Naive thymus-derived CD4-positive, alpha-beta T cell (primary cell): ENCODE measurements around the gene FHAD1. TPM values are rescaled to one million over a fixed set of nuclear protein-coding genes. Genes with fewer than 3 reads are reported as not detected.
A peak's percentile ranks its signal among the peaks of the same experiment; 100 is the strongest.

Experiments
- ATAC-seq: fragments of 150-1000 bp; cut with Tn5 transposase; 2 replicates; pipeline ENCODE4 v1.10.0; 2021; ENCODE audit warnings: mild to moderate bottlenecking, moderate library complexity
- CTCF ChIA-PET: fragments of 350-600 bp; sonication (Branson Sonifier 250); formaldehyde crosslinking; loops from one replicate; lab custom pipeline; 2021; ENCODE audit warnings: antibody characterized with exemption; lab: Charles Lee
- POLR2A ChIA-PET: fragments of 350-600 bp; sonication (Branson Sonifier 250); formaldehyde crosslinking; loops from one replicate; lab custom pipeline; 2021; ENCODE audit warnings: antibody characterized with exemption, inconsistent platforms; lab: Charles Lee
- DNase-seq, 9 donors: peaks; one replicate each; pipeline versions ENCODE4 v3.0.0 to v3.0.0-alpha.2; 2020 to 2022; ENCODE audit warnings: mixed read lengths in 1 of 9
- H3K27ac ChIP-seq: one replicate; pipeline ENCODE4 v1.7.0; 2013; ENCODE audit warnings: mild to moderate bottlenecking, low read depth, low read length, moderate library complexity
- H3K27me3 ChIP-seq, 2 donors: one replicate each; pipeline ENCODE4 v1.7.0; 2013; ENCODE audit warnings: low read length in 2 of 2, mild to moderate bottlenecking in 2 of 2, moderate library complexity in 2 of 2; ENCODE audit not compliant: control insufficient read depth in 2 of 2, insufficient read depth in 2 of 2
- H3K36me3 ChIP-seq, 3 experiments: 1 replicate in 2 of 3; 2 replicates in 1 of 3; pipeline ENCODE4 v1.7.0; 2013; ENCODE audit warnings: low read length in 3 of 3, mild to moderate bottlenecking in 3 of 3, moderate library complexity in 1 of 3; ENCODE audit not compliant: insufficient read depth in 3 of 3, control insufficient read depth in 2 of 3
- H3K4me1 ChIP-seq, 2 donors: one replicate each; pipeline ENCODE4 v1.7.0; 2013; ENCODE audit warnings: low read length in 2 of 2, mild to moderate bottlenecking in 2 of 2, moderate library complexity in 1 of 2; ENCODE audit not compliant: control insufficient read depth in 2 of 2, insufficient read depth in 2 of 2
- H3K4me3 ChIP-seq: 2 replicates; pipeline ENCODE4 v1.7.0; 2013; ENCODE audit warnings: mild to moderate bottlenecking, low read length
- H3K9me3 ChIP-seq, 3 experiments: 1 replicate in 2 of 3; 2 replicates in 1 of 3; pipeline ENCODE4 v1.7.0; 2013; ENCODE audit warnings: low read length in 3 of 3; ENCODE audit not compliant: control insufficient read depth in 2 of 3
- H3K27ac Mint-ChIP-seq, 9 donors: one replicate each; pipeline ENCODE4 v1.8.0; 2020 to 2022; ENCODE audit warnings: mixed read lengths in 9 of 9, mild to moderate bottlenecking in 8 of 9, moderate library complexity in 5 of 9, inconsistent platforms in 2 of 9
- H3K27me3 Mint-ChIP-seq, 5 donors: one replicate each; pipeline ENCODE4 v1.8.0; 2021 to 2022; ENCODE audit warnings: mixed read lengths in 5 of 5, mild to moderate bottlenecking in 1 of 5
- H3K36me3 Mint-ChIP-seq, 5 donors: one replicate each; pipeline ENCODE4 v1.8.0; 2020 to 2022; ENCODE audit warnings: mixed read lengths in 5 of 5, mild to moderate bottlenecking in 3 of 5, inconsistent platforms in 1 of 5
- H3K4me1 Mint-ChIP-seq, 7 donors: one replicate each; pipeline ENCODE4 v1.8.0; 2020 to 2022; ENCODE audit warnings: mixed read lengths in 7 of 7, mild to moderate bottlenecking in 3 of 7, inconsistent platforms in 1 of 7
- H3K4me3 Mint-ChIP-seq, 10 donors: one replicate each; pipeline ENCODE4 v1.8.0; 2020 to 2022; ENCODE audit warnings: mild to moderate bottlenecking in 10 of 10, mixed read lengths in 10 of 10, moderate library complexity in 6 of 10, inconsistent platforms in 2 of 10
- H3K9me3 Mint-ChIP-seq, 11 donors: one replicate each; pipeline ENCODE4 v1.8.0; 2020 to 2022; ENCODE audit warnings: mixed read lengths in 11 of 11, mild to moderate bottlenecking in 4 of 11, inconsistent platforms in 1 of 11, moderate library complexity in 1 of 11
- intact Hi-C, 2 donors: fragments of 100-400 bp; cut with micrococcal nuclease; formaldehyde crosslinking; loops; one replicate each; pipeline ENCODE4 v1.15.1; 2023
- polyA plus RNA-seq, 2 donors: library from polyadenylated mRNA; unstranded; fragments of 300-500 nt; fragmentation: Illumina TruSeq; gene quantifications; one replicate each; pipeline ENCODE4 v1.2.3, GENCODE V29; 2021
- total RNA-seq, 6 experiments: library from RNA in 5 of 6; stranded (reverse) in 5 of 6; gene quantifications; 1 replicate in 5 of 6; 2 replicates in 1 of 6; pipeline ENCODE4 v1.2.3 and lab custom pipeline; 2021 to 2026

Gene FHAD1
- total and polyA plus RNA-seq, 7 experiments from 2014 or later: 0.19 to 1.1 TPM; not detected in 5

GRCh38 chr1:15417059-15417934 is 170.3 kb downstream of the FHAD1 start:
- intact Hi-C loops: loop anchor here in 1 of 2 donors (1.0 kb wide), 1 partner anchor 8 kb away; the partner anchor contains the start of gene EFHD2
- CTCF ChIA-PET: no interaction called here
- Mint-ChIP-seq H3K27ac (peak overlapping the region; percentile 52 to 88 (median 71)), H3K27me3 (no peaks in the 10 kb centered on the region), H3K4me1 (peaks cover 22 to 71% (median 51%) of the 10 kb centered on the region in 7 donors), H3K4me3 (peak overlapping the region in 9 of 10 donors; percentile 27 to 74 (median 63)), H3K9me3 (peaks cover 0 to 2% (median 0%) of the 10 kb centered on the region in 11 donors), H3K36me3 (peaks cover 0 to 32% (median 9%) of the 10 kb centered on the region in 5 donors)
- peak overlapping the region; percentile 32 for H3K27ac ChIP-seq
- no peaks in the 10 kb centered on the region for H3K9me3 ChIP-seq
- POLR2A ChIA-PET: no interaction called here
- ATAC-seq (peak; percentile 77), DNase-seq (peak in 6 of 9 donors; percentile 7 to 68 (median 21))
- peaks cover 0 to 9% (median 0%) of the 10 kb centered on the region in 3 experiments for H3K36me3 ChIP-seq
- peaks cover 20 to 57% of the 10 kb centered on the region in 2 donors for H3K4me1 ChIP-seq
- H3K27me3 ChIP-seq: no peaks in the 10 kb centered on the region
- H3K4me3 ChIP-seq: peak overlapping the region; percentile 26

- H3K36me3 Mint-ChIP-seq: peaks cover 0 to 28% (median 9%) of the 10 kb centered on the region in 5 donors
- Histone ChIP-seq H3K27ac (no peak overlapping the region), H3K36me3 (peaks cover 0 to 5% (median 0%) of the 10 kb centered on the region in 3 experiments), H3K27me3 (no peaks in the 10 kb centered on the region), H3K4me3 (no peak overlapping the region), H3K4me1 (peaks cover 20 to 40% of the 10 kb centered on the region in 2 donors), H3K9me3 (no peaks in the 10 kb centered on the region)
- intact Hi-C loops: no loop called here
- DNase-seq: no peak
- CTCF ChIA-PET: no interaction called here
- no peaks in the 10 kb centered on the region for H3K27me3 Mint-ChIP-seq
- no peak overlapping the region for H3K4me3 Mint-ChIP-seq
- peaks cover 22 to 60% (median 43%) of the 10 kb centered on the region in 7 donors for H3K4me1 Mint-ChIP-seq
- POLR2A ChIA-PET: no interaction called here
- peaks cover 0 to 2% (median 0%) of the 10 kb centered on the region in 11 donors for H3K9me3 Mint-ChIP-seq
- H3K27ac Mint-ChIP-seq: peak overlapping the region in 3 of 9 donors; percentile 9 to 51 (median 32)
- no peak for ATAC-seq
Observed at GRCh38 chr1:15418806-15419515, 171.9 kb downstream of the FHAD1 start.

GRCh38 chr1:15420853-15421465 is 173.9 kb downstream of the FHAD1 start:
- Histone ChIP-seq H3K4me1 (peaks cover 17 to 21% of the 10 kb centered on the region in 2 donors), H3K36me3 (peaks cover 0 to 18% (median under 1%) of the 10 kb centered on the region in 3 experiments), H3K9me3 (no peaks in the 10 kb centered on the region), H3K27ac (no peak overlapping the region), H3K27me3 (no peaks in the 10 kb centered on the region), H3K4me3 (no peak overlapping the region)
- H3K27ac Mint-ChIP-seq: peak overlapping the region in 1 of 9 donors; percentile 67
- DNase-seq (no peak), ATAC-seq (no peak)
- no peaks in the 10 kb centered on the region for H3K27me3 Mint-ChIP-seq
- H3K36me3 Mint-ChIP-seq: peaks cover 0 to 19% (median 9%) of the 10 kb centered on the region in 5 donors
- peaks cover 19 to 46% (median 30%) of the 10 kb centered on the region in 7 donors for H3K4me1 Mint-ChIP-seq
- CTCF ChIA-PET: no interaction called here
- POLR2A ChIA-PET: no interaction called here
- H3K4me3 Mint-ChIP-seq: no peak overlapping the region
- intact Hi-C loops: no loop called here
- peaks cover 0 to 2% (median 0%) of the 10 kb centered on the region in 11 donors for H3K9me3 Mint-ChIP-seq

- H3K9me3 Mint-ChIP-seq: peaks cover 0 to 2% (median 0%) of the 10 kb centered on the region in 11 donors
- H3K4me3 Mint-ChIP-seq: no peak overlapping the region
Observed at GRCh38 chr1:15422871-15423270, 175.8 kb downstream of the FHAD1 start.

GRCh38 chr1:15423355-15424077 is 176.5 kb downstream of the FHAD1 start:
- H3K36me3 ChIP-seq: peaks cover 2 to 43% (median 6%) of the 10 kb centered on the region in 3 experiments

More at GRCh38 chr1:15422871-15423270, 175.8 kb downstream of the FHAD1 start:
- ChIA-PET POLR2A (no interaction called here), CTCF (no interaction called here)
- intact Hi-C loops: no loop called here
- DNase-seq (no peak), ATAC-seq (peak; percentile 2)
- Histone ChIP-seq H3K4me1 (peaks cover 0 to 3% of the 10 kb centered on the region in 2 donors), H3K9me3 (no peaks in the 10 kb centered on the region), H3K27me3 (no peaks in the 10 kb centered on the region), H3K4me3 (no peak overlapping the region), H3K27ac (no peak overlapping the region), H3K36me3 (peaks cover 2 to 37% (median 6%) of the 10 kb centered on the region in 3 experiments)
- H3K27ac Mint-ChIP-seq: peak overlapping the region in 1 of 9 donors; percentile 14
- peaks cover 0 to 35% (median 12%) of the 10 kb centered on the region in 7 donors for H3K4me1 Mint-ChIP-seq
- no peaks in the 10 kb centered on the region for H3K27me3 Mint-ChIP-seq
- H3K36me3 Mint-ChIP-seq: peaks cover 0 to 19% (median 11%) of the 10 kb centered on the region in 5 donors

More at GRCh38 chr1:15423355-15424077, 176.5 kb downstream of the FHAD1 start:
- peaks cover 0 to 19% (median 11%) of the 10 kb centered on the region in 5 donors for H3K36me3 Mint-ChIP-seq
- peaks cover 0 to 2% (median 0%) of the 10 kb centered on the region in 11 donors for H3K9me3 Mint-ChIP-seq
- no peaks in the 10 kb centered on the region for H3K9me3 ChIP-seq
- H3K27me3 Mint-ChIP-seq: no peaks in the 10 kb centered on the region
- H3K27me3 ChIP-seq: no peaks in the 10 kb centered on the region
- ChIA-PET POLR2A (no interaction called here), CTCF (interaction anchor here (1.1 kb wide), 1 partner anchor 100 kb away, joined by 3 read pairs; no protein-coding TSS in a partner anchor)
- DNase-seq (no peak), ATAC-seq (no peak)
- H3K4me3 ChIP-seq: no peak overlapping the region
- peak overlapping the region in 3 of 9 donors; percentile 14 to 82 (median 33) for H3K27ac Mint-ChIP-seq
- intact Hi-C loops: no loop called here
- H3K4me1 Mint-ChIP-seq: peaks cover 0 to 32% (median 11%) of the 10 kb centered on the region in 7 donors
- no peak overlapping the region for H3K27ac ChIP-seq
- H3K4me3 Mint-ChIP-seq: no peak overlapping the region
- H3K4me1 ChIP-seq: peaks cover 0 to 3% of the 10 kb centered on the region in 2 donors
